NOMO-1 treated with dmso at 0.1 percent for 144 hours (cell line): Measurements from ENCODE around the gene DUOXA2.
"Not testable (repeated sequence)": the region's sequence is repeated elsewhere in the genome, so short reads cannot be mapped to it uniquely, and the experiment has no call there.

ENCODE experiments used
- DNase-seq: peaks from one replicate; lab custom pipeline; 2025; ENCODE audit not compliant: unreplicated experiment; lab: John Stamatoyannopoulos, UW

DUOXA2 gene

GRCh38 chr15:45114076-45114750 is at the start of gene DUOXA2, which contains the start of gene DUOX2:
Gene DUOXA2, plus strand, starts transcription at chr15:45114326. Its CDS starts 280 bp downstream, at chr15:45114606.
Gene DUOX2, minus strand, starts transcription at chr15:45114172. Its CDS starts 761 bp downstream, at chr15:45113411.
- no peak for DNase-seq

DNA sequence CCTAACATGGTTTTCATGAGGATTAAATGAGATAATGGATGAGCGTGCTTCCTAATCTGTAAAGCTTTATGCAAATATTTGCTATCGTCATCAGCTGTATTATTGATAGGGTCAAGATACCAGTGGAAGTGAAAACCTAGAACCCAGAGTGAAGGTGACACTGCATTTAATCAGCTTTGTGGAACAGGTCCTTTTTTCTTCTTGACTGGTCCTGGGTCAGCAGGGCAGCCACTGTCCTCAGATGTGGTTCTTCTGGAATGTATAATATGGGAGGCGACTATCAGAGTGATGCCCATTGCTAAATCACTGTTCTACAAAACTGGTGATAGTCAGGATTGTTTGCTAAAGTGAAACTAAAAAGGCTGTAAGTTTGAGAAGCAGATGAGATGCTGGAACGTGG is 49.7 kb upstream of the DUOXA2 start:
- no peak for DNase-seq

DNA sequence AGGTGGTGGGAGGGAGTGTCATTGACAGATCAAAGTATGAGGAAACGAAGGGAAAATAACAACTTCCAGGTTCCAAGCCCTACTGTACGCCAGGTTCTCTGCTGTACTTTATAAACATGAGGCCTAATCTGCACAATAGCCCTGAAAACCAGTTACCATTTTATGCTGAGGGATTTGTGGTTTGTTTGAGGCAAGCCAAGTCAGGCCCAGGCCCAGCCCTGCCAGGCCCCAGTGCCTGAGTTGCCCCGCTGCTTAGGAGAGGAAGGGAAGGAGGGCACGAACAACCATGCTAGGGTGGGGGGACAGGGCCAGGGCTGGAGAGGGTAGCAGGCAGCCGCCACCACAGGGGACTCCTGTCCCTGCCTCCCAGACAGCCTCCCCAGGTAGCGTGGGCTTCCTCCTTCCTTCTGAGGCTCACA is 44.2 kb upstream of the DUOXA2 start:
- not testable (repeated sequence) for DNase-seq

DNA sequence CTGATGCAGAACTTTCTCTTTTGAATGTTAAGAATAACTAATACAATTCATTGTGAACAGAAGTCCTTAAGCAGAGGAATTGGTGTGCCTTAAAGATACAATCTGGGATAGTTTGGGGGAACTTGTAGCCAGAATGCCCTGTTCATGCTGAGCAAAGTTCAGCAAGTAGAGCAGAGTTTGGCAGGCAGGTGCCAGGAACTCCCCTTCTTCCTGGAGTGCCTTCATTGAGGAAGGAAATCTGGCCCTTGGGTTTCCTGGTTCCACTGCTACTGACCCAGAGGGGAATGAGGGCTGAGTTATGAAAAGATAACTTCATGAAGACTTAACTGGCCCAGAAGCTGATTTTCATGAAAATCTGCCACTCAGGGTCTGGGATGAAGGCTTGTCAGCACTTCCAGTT is 40.5 kb upstream of the DUOXA2 start:
- DNase-seq: not testable (repeated sequence)

DNA sequence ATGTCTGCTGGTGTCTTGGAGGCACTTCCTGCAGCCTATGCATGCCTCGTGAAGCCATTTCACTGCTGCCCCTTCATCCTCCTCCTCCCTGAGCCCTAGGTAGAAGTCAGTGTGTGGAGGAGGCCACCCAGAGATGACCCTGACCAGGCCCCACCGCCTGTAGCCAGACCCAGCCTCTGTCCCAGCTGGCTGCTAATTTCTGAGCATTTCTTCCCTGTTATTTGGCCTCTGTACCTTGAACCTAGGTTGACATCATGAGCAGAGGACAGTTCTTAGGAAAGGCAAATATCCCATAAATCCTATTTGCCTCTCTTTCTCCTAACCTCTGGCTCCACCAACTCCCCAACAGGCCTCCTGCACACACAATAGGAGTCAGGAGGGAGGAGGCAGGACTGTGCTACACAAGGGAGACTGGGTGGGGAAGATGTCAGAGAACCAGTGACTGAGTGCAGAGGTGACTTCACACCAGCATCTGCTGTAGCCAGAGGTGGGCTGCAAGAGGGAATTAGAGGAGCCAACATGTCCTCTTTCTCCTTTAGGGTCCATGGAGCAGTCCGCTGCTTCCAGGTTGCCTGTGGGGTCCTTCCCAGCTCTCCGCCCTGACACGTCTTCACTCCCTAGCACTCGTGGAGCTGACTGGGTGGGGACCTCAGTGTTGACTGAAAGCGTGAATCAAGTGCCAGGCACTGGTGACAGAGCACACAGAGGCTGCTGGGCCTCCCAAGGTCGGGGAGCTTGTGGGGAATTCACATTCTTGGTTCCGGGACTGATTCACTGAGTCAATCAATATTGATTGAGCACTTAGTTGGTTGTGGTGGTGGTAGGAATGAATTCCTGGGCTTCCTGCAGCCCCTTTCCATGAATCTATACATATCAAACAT is 38.4 kb upstream of the DUOXA2 start:
- DNase-seq: not testable (repeated sequence)

DNA sequence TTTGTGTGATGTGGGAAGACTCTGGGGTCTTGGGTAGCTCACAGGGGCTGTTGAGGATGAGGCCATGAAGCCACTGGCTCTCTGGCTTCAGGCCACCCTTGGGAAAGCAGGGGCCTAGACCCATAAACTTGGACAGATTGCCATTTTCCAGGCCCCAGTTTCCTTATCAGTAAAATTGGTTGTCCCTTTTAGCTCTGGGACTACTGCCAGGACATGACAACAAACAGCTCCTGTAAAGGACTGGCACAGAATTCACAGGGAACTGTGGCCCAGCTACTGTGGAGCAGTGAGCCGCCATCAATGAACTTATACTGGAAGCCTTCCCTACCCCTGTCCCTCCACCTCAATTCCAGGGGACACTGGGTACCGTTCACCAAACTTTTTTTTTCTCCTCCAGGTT is 36.7 kb upstream of the DUOXA2 start:
- DNase-seq: not testable (repeated sequence)

- not testable (repeated sequence) for DNase-seq
Observed at GRCh38 chr15:45079201-45079600, 34.9 kb upstream of the DUOXA2 start.

DNA sequence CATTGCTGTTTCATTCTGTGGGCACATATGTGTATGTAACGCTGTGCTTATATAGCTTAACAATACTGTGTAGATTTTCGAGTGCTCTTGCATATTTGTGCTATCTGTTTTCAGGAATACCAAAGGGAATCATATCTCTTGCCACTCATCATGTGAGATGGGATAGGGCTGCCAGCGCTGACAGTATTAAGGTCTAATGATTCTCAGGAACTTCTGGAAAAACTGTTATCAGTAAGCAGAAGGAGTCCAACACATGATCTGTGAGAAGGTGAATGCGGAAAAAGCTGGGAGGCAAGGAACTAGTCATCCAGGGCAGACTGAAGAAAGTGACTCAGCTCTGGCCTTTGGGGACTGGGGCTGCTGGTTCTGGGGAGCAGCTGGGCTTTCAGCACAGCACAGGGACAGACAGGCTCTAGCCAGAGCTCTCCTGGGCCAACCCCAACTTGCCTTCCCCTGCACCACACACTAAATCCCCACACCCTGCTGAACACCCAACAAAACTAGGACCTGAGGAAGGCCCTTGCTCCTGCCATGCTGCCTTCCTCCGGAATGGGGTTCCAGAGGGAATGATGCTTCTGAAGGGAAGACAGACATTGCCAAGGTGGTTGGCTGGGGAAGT is 34.4 kb upstream of the DUOXA2 start:
- DNase-seq: not testable (repeated sequence)

DNA sequence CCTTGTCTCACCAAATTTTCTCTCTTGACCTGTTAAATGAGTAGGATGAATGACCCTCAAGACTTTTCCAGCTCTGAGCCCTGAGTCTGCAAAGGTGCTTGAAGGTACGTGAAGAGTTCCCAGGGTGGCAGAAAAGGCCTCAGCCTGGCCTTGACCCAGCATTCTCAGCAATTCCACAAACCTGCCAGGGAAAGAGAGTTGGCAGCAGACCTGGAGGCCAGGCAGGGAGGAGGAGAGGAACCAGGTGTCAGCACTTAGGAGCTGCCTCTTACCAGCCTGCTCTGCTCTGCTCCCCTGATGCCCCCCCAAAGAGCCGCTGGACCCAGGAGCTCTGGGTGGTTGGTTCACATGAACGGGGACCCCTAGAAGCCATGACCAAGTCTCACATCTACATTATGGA is 33.5 kb upstream of the DUOXA2 start:
- not testable (repeated sequence) for DNase-seq

DNA sequence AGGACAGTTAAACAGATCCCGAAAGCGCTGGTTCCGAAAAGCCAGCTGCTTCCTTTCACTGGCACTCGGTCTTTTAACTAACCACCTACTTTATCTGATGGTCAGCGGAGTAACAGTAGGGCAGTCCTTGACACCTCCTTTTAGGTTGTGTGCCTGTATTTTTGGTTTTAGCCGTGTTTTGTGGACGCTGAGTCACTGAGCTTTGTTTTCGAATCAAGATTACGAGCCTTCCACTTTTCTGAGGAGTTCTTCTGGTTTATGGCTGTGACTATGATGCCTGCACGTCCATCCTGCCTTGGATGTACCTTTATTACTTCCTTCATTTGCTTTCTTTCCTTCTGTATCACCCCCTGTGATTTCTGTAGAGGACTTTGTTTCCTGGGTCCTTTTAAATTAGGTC is 31.7 kb upstream of the DUOXA2 start:
- not testable (repeated sequence) for DNase-seq

DNA sequence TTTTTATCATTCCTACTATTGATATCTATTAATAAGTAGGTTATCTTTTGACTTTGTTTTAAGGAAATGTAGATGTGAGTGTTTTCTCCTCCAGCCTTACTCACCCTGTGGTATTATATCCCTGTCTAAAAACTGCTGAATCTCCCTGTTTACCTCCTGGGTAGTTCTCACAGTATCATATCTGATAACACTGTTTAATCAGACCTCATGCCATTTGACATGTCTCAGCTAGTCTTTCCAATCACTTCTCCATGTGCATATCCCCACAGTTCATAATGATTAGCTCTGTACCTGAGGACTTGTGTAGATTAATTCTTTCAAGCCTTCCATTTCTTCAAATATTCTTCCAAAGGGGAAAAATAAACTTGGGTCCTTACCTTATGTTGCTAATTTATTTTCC is 30.9 kb upstream of the DUOXA2 start:
- DNase-seq: no peak

DNA sequence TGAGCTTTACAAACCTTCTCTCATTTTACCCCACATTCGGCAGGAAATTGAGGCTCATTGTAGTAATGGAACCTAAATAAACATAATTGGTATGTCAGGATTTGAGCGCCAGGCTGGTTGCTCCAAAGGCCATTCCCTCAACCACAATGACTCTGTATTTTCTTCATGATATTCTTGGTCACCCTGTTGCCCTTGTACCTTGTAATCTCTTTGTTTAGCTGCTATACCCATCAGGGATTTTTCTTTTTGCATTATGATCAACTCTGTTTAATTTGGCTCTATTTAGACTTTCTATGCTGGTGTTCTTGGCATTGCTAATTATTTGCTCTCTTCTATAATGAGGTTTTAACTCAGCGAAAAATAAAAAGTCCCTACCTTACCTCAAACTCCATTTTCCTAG is 30.0 kb upstream of the DUOXA2 start:
- no peak for DNase-seq

- no peak for DNase-seq
Observed at GRCh38 chr15:45087513-45087912, 26.6 kb upstream of the DUOXA2 start.

DNA sequence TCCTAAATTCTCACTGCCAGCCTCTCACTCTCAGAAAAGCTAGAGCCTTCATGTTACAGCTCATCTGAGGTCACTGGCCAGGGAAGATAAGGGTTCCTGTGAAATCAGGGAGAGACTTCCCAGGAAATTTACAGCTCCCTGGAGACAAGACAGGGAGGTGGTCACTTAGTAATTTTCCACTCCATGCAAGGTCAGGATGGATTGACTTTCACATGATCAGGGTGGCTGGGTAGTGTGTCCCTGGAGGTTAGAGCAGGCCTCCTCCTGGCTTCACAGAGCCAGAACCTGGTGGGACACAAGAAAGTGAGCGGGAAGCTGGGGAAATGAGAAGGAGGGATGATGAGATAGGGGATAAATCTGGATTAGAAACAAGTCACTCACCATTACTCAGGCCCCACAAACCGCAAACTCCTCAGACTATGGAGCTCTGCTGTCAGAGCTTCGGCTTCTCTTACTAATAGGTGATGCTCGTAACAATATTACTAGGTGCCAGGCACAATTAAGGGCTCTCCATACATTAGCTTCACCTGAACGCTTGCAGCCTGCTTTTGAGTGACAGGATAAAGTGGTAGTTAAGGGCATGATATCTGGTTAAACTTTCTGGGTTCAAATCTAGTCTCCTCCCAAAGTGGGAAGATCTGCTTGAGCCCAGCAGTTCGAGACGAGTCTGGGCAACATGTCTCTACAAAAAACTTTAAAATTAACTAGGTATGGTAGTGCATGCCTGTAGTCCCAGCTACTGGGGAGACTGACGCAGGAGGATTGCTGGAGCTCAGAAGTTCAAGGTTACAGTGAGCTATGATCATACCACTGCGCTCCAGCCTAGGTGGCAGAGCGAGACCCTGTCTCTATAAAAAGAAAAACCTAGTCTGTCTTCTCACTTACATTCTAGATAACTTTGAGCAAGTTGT is 25.1 kb upstream of the DUOXA2 start:
- no peak for DNase-seq

DNA sequence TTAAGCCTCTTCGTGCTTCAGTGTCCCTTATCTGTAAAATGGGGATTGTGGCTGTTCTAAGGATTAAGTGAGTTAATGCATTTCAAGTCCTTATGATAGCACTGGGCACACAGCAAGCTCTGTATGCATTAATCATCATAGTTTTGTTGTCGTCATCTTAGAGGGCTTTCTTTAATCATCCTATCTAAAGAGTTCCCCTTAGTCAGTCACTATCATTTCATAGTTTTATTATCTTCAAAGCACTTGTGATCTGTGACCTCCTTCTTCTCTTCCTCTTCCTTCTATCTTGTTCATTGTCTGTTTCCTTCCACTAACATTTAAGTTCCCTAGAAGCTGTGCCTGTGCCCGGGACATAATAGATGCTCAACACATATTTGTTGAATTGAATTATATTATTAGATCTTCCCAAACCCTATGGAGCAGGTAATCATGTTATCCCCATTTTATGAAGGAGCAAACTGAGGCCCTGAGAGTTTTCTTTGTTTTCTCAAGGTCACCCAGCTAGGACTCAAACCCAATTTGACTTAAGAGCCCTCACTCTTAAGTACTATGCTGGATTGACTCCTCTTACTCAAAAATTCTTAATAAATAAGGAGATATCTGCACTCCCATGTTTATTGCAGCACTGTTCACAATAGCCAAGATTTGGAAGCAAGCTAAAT is 24.3 kb upstream of the DUOXA2 start:
- no peak for DNase-seq

DNA sequence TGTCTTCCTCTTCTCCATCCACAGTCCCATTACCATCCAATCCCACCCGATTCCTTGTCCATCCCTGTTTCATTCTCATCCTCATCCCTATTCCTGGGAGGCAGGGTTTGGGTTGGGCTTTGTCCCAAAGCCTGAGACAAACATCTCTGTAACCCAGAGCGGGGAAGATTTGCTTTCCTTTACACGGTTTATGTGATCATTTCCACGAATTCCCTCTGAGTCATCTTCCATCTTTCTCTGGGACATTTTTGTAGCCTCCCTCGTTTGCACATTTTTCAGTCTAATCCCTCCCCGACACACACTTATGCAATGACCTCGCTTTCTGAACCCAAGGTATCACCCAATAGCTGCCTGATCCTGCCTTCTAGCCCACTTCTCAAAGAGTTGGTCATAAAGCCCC is 23.0 kb upstream of the DUOXA2 start:
- no peak for DNase-seq

GRCh38 chr15:45091576-45091975 is 22.6 kb upstream of the DUOXA2 start:
- no peak for DNase-seq

GRCh38 chr15:45093013-45093412 is 21.1 kb upstream of the DUOXA2 start:
- no peak for DNase-seq

DNA sequence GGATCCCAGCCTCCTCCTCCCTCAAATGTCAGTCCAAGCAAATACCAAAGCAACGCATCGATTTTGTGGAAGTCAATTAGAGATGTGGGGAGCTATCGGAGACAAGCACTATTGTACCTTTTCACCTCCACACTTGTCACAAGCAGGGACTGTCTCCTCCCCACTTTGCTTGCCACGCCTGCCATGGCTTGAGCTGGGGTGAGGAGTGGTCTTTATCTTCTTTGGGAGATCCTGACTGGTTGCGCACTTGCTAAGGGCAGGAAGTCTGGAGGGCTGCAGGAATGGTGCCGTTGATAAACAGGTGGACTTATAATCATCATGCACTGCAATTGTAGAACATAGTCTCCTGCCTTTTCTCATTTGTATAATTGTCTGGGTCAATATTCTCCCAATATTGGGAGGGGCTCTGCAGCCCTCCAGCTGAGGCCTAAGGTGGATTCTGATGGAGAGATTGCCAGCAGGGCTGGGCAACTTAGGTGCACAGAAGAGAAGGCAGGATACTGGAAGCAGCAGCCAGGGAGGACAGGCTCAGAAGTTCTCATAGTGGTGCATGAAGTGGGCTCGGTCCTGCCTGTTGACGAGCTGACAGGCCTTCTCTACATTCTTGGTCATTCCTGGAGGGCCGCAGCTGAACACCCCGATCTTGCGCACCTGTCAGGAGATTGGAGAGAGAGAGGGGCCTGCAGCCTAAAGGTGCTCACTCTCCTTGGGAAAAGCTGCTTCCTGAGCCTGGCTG is 20.3 kb upstream of the DUOXA2 start:
- DNase-seq: no peak

DNA sequence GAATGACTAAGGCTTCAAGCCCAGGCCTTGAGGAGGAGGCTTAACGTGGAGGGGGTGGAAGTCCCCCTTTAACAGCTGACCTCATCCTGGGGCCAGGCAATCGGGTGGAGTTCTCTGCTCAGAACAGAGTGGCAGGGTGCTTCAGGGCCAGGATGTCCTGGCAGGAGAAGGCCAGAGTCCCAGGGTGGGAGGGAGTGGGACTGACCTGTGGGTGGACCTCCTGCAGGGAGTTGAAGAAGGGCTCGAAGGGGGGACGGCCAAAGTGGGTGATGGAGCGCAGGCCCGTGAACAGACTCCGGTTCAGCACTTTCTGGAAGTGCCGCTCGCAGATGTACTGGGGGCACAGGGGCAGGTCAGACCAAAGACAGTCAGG is 19.8 kb upstream of the DUOXA2 start:
- DNase-seq: no peak
